ENCODE results near the gene CALHM1. TPM values are rescaled to one million over a fixed set of nuclear protein-coding genes. Genes with fewer than 3 reads are reported as not detected.

Gene CALHM1
- total RNA-seq, 1 donor from 2014 or later: not detected

- Mint-ChIP-seq H3K27me3 (ENCODE audit: insufficient read depth) (peaks cover 2% of the 10 kb centered on the region), H3K4me1 (ENCODE audit: low read depth) (peaks cover 15% of the 10 kb centered on the region), H3K36me3 (ENCODE audit: low read depth) (no peaks in the 10 kb centered on the region), H3K4me3 (no peak overlapping the region), H3K9me3 (no peaks in the 10 kb centered on the region), H3K27ac (no peak overlapping the region)
- intact Hi-C loops (cut with micrococcal nuclease): no loop called here
- DNase-seq (ENCODE audit: low spot score): no peak
Observed at GRCh38 chr10:103459615-103460014, 915 bp upstream of the CALHM1 start.

- H3K4me3 Mint-ChIP-seq: no peak overlapping the region
- no peak for DNase-seq (ENCODE audit: low spot score)
- no peaks in the 10 kb centered on the region for H3K36me3 Mint-ChIP-seq (ENCODE audit: low read depth)
- intact Hi-C loops (cut with micrococcal nuclease): no loop called here
- peaks cover under 1% of the 10 kb centered on the region for H3K27me3 Mint-ChIP-seq (ENCODE audit: insufficient read depth)
- H3K27ac Mint-ChIP-seq: no peak overlapping the region
- H3K4me1 Mint-ChIP-seq (ENCODE audit: low read depth): peaks cover 23% of the 10 kb centered on the region
- no peaks in the 10 kb centered on the region for H3K9me3 Mint-ChIP-seq
Observed at GRCh38 chr10:103457896-103458583, 660 bp downstream of the CALHM1 start.

- intact Hi-C loops (cut with micrococcal nuclease): no loop called here
- Mint-ChIP-seq H3K4me3 (no peak overlapping the region), H3K27ac (peak overlapping the region; percentile 1), H3K36me3 (ENCODE audit: low read depth) (no peaks in the 10 kb centered on the region), H3K9me3 (no peaks in the 10 kb centered on the region), H3K27me3 (ENCODE audit: insufficient read depth) (no peaks in the 10 kb centered on the region), H3K4me1 (ENCODE audit: low read depth) (peaks cover 28% of the 10 kb centered on the region)
- DNase-seq (ENCODE audit: low spot score): no peak
Observed at GRCh38 chr10:103457176-103457712, 1.5 kb downstream of the CALHM1 start.

GRCh38 chr10:103456074-103456660, 2.5 kb downstream of the CALHM1 start:
- no peak for DNase-seq (ENCODE audit: low spot score)
- Mint-ChIP-seq H3K4me1 (ENCODE audit: low read depth) (peaks cover 31% of the 10 kb centered on the region), H3K9me3 (no peaks in the 10 kb centered on the region), H3K4me3 (no peak overlapping the region), H3K27ac (peak overlapping the region; percentile 44), H3K27me3 (ENCODE audit: insufficient read depth) (no peaks in the 10 kb centered on the region), H3K36me3 (ENCODE audit: low read depth) (no peaks in the 10 kb centered on the region)
- intact Hi-C loops (cut with micrococcal nuclease): no loop called here

GRCh38 chr10:103455235-103455634, 3.5 kb downstream of the CALHM1 start:
- Mint-ChIP-seq H3K9me3 (no peaks in the 10 kb centered on the region), H3K27ac (no peak overlapping the region), H3K36me3 (ENCODE audit: low read depth) (peaks cover 3% of the 10 kb centered on the region), H3K4me3 (no peak overlapping the region), H3K4me1 (ENCODE audit: low read depth) (peaks cover 38% of the 10 kb centered on the region), H3K27me3 (ENCODE audit: insufficient read depth) (no peaks in the 10 kb centered on the region)
- no peak for DNase-seq (ENCODE audit: low spot score)
- intact Hi-C loops (cut with micrococcal nuclease): no loop called here

- Mint-ChIP-seq H3K4me3 (peak overlapping the region; percentile 77), H3K4me1 (ENCODE audit: low read depth) (peaks cover 38% of the 10 kb centered on the region), H3K27ac (peak overlapping the region; percentile 25), H3K27me3 (ENCODE audit: insufficient read depth) (no peaks in the 10 kb centered on the region), H3K36me3 (ENCODE audit: low read depth) (peaks cover 15% of the 10 kb centered on the region), H3K9me3 (no peaks in the 10 kb centered on the region)
- intact Hi-C loops (cut with micrococcal nuclease): no loop called here
- DNase-seq (ENCODE audit: low spot score): no peak
Observed at GRCh38 chr10:103454026-103454425, 4.7 kb downstream of the CALHM1 start.

GRCh38 chr10:103452506-103453230, 6.0 kb downstream of the CALHM1 start:
- Mint-ChIP-seq H3K4me1 (ENCODE audit: low read depth) (peaks cover 45% of the 10 kb centered on the region), H3K9me3 (no peaks in the 10 kb centered on the region), H3K4me3 (peak overlapping the region; percentile 90)

GRCh38 chr10:103451831-103452505, 6.7 kb downstream of the CALHM1 start, which contains the start of gene CALHM2:
CALHM2 (minus strand) TSS chr10:103452370; CDS start chr10:103449941, 2,429 bp downstream.
- no peaks in the 10 kb centered on the region for H3K27me3 Mint-ChIP-seq (ENCODE audit: insufficient read depth)
- peak; percentile 54 for DNase-seq (ENCODE audit: low spot score)
- H3K36me3 Mint-ChIP-seq (ENCODE audit: low read depth): peaks cover 25% of the 10 kb centered on the region
- H3K4me3 Mint-ChIP-seq: peak within 1 kb of the TSS; percentile 90
- H3K4me1 Mint-ChIP-seq (ENCODE audit: low read depth): peaks cover 48% of the 10 kb centered on the region
- H3K27ac Mint-ChIP-seq: peak within 1 kb of the TSS; percentile 88
- intact Hi-C loops (cut with micrococcal nuclease): loop anchor here (1.0 kb wide), 2 partner anchors 19 to 33 kb away; no protein-coding TSS in a partner anchor
- no peaks in the 10 kb centered on the region for H3K9me3 Mint-ChIP-seq

More at GRCh38 chr10:103452506-103453230, 6.0 kb downstream of the CALHM1 start:
- intact Hi-C loops (cut with micrococcal nuclease): loop anchor here (1.0 kb wide), 2 partner anchors 19 to 33 kb away; no protein-coding TSS in a partner anchor
- DNase-seq (ENCODE audit: low spot score): no peak
- no peaks in the 10 kb centered on the region for H3K27me3 Mint-ChIP-seq (ENCODE audit: insufficient read depth)
- H3K36me3 Mint-ChIP-seq (ENCODE audit: low read depth): peaks cover 23% of the 10 kb centered on the region
- H3K27ac Mint-ChIP-seq: peak overlapping the region; percentile 74

GRCh38 chr10:103451091-103451813, 7.4 kb downstream of the CALHM1 start:
- H3K4me1 Mint-ChIP-seq (ENCODE audit: low read depth): peaks cover 50% of the 10 kb centered on the region
- H3K9me3 Mint-ChIP-seq: no peaks in the 10 kb centered on the region
- peaks cover 27% of the 10 kb centered on the region for H3K36me3 Mint-ChIP-seq (ENCODE audit: low read depth)
- DNase-seq (ENCODE audit: low spot score): peak; percentile 34
- intact Hi-C loops (cut with micrococcal nuclease): no loop called here
- H3K4me3 Mint-ChIP-seq: peak overlapping the region; percentile 90
- no peaks in the 10 kb centered on the region for H3K27me3 Mint-ChIP-seq (ENCODE audit: insufficient read depth)
- peak overlapping the region; percentile 88 for H3K27ac Mint-ChIP-seq

GRCh38 chr10:103450201-103450695, 8.5 kb downstream of the CALHM1 start:
- peaks cover 60% of the 10 kb centered on the region for H3K4me1 Mint-ChIP-seq (ENCODE audit: low read depth)
- no peaks in the 10 kb centered on the region for H3K27me3 Mint-ChIP-seq (ENCODE audit: insufficient read depth)
- no peaks in the 10 kb centered on the region for H3K9me3 Mint-ChIP-seq
- DNase-seq (ENCODE audit: low spot score): no peak
- intact Hi-C loops (cut with micrococcal nuclease): no loop called here
- peaks cover 36% of the 10 kb centered on the region for H3K36me3 Mint-ChIP-seq (ENCODE audit: low read depth)
- H3K27ac Mint-ChIP-seq: peak overlapping the region; percentile 18
- peak overlapping the region; percentile 90 for H3K4me3 Mint-ChIP-seq

GRCh38 chr10:103449208-103450144, 9.2 kb downstream of the CALHM1 start:
- Mint-ChIP-seq H3K27ac (peak overlapping the region; percentile 40), H3K36me3 (ENCODE audit: low read depth) (peaks cover 43% of the 10 kb centered on the region), H3K4me3 (peak overlapping the region; percentile 45), H3K27me3 (ENCODE audit: insufficient read depth) (no peaks in the 10 kb centered on the region), H3K9me3 (no peaks in the 10 kb centered on the region), H3K4me1 (ENCODE audit: low read depth) (peaks cover 65% of the 10 kb centered on the region)
- intact Hi-C loops (cut with micrococcal nuclease): no loop called here
- DNase-seq (ENCODE audit: low spot score): no peak

All from activated T-helper 1 cell treated with anti-CD3 and anti-CD28 coated beads, Interleukin-12 subunit alpha, Interleukin-12 subunit beta, Interleukin-2, Interleukin-4 antibody, amounts not matched to agents 30 ng/mL and 10 ng/mL and 1 ng/mL, durations not matched to agents 14 hours and 24 hours and 36 hours (primary cell).